Activated naive CD8-positive, alpha-beta T cell treated with anti-CD3 and anti-CD28 coated beads for 36 hours (primary cell): ENCODE results near the gene FSTL4. TPM values are rescaled to one million over a fixed set of nuclear protein-coding genes. Genes with fewer than 3 reads are reported as not detected.

Experiments used
- DNase-seq: peaks from one replicate; pipeline ENCODE4 v3.0.0; 2021
- H3K27ac Mint-ChIP-seq: one replicate; pipeline ENCODE4 v1.8.0; 2022; ENCODE audit warnings: mild to moderate bottlenecking, moderate library complexity, mixed read lengths
- H3K27me3 Mint-ChIP-seq: one replicate; pipeline ENCODE4 v1.8.0; 2022; ENCODE audit warnings: mild to moderate bottlenecking, mixed read lengths
- H3K36me3 Mint-ChIP-seq: one replicate; pipeline ENCODE4 v1.8.0; 2021; ENCODE audit warnings: mild to moderate bottlenecking, mixed read lengths
- H3K4me1 Mint-ChIP-seq: one replicate; pipeline ENCODE4 v1.8.0; 2021; ENCODE audit warnings: mixed read lengths
- H3K4me3 Mint-ChIP-seq: one replicate; pipeline ENCODE4 v1.8.0; 2022; ENCODE audit warnings: mild to moderate bottlenecking, moderate library complexity, mixed read lengths
- H3K9me3 Mint-ChIP-seq: one replicate; pipeline ENCODE4 v1.8.0; 2022; ENCODE audit warnings: mixed read lengths
- total RNA-seq, 2 experiments: library from RNA; stranded (reverse); gene quantifications; one replicate each; pipeline ENCODE4 v1.2.3, GENCODE V29; 2021

Gene FSTL4
- total RNA-seq, 2 experiments from 2014 or later = 0.10 to 0.29 TPM

DNA sequence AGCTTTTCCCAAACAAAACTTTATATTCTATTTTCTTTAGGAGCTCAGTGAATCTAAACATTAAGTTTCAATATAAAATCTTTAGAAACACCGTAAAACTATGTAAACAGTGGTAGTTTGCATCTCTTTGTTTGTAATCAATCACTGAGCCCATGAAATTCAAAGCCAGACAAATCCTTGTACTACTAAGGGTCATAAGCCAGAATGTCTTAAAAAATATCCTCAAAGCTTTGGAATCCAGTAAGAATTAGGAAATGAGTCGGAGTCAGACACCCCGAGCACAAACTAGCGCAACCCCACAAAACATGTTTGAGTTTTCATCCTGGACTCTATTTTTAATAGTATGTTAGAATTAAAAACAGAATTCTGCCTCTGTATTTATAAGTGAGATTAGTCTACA lies 406.7 kb downstream of the FSTL4 start:
- Mint-ChIP-seq H3K9me3 (no peaks in the 10 kb centered on the region), H3K4me1 (no peaks in the 10 kb centered on the region), H3K4me3 (no peak overlapping the region), H3K27me3 (no peaks in the 10 kb centered on the region), H3K36me3 (no peaks in the 10 kb centered on the region), H3K27ac (no peak overlapping the region)
- DNase-seq = no peak

DNA sequence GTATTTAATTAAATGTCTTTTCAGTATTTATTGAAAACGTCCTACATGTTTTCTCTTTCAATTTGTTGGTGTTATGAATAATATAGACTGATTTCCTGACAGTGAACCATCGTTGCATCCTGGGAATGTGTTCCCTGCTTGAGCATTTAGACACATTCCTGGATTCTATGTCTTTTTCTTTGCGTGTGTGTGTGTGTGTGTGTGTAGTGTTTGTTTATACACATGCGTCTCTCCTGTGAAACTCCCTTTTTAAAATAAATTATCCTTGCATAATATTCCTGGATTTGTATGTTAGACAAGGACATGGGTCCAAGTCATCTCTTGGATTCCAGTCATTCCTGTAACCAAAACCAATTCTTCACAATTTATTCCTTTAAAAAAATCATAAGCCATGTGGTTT lies 407.1 kb downstream of the FSTL4 start:
- H3K9me3 Mint-ChIP-seq = no peaks in the 10 kb centered on the region
- H3K27me3 Mint-ChIP-seq = no peaks in the 10 kb centered on the region
- H3K4me3 Mint-ChIP-seq = no peak overlapping the region
- DNase-seq = no peak
- no peaks in the 10 kb centered on the region for H3K36me3 Mint-ChIP-seq
- no peak overlapping the region for H3K27ac Mint-ChIP-seq
- no peaks in the 10 kb centered on the region for H3K4me1 Mint-ChIP-seq

- H3K4me1 Mint-ChIP-seq = no peaks in the 10 kb centered on the region
- no peaks in the 10 kb centered on the region for H3K27me3 Mint-ChIP-seq
- H3K27ac Mint-ChIP-seq = no peak overlapping the region
- DNase-seq = no peak
- no peaks in the 10 kb centered on the region for H3K36me3 Mint-ChIP-seq
- H3K4me3 Mint-ChIP-seq = no peak overlapping the region
- H3K9me3 Mint-ChIP-seq = no peaks in the 10 kb centered on the region
These were observed 408.7 kb downstream of the FSTL4 start for GRCh38 chr5:133203317-133204305.

DNA sequence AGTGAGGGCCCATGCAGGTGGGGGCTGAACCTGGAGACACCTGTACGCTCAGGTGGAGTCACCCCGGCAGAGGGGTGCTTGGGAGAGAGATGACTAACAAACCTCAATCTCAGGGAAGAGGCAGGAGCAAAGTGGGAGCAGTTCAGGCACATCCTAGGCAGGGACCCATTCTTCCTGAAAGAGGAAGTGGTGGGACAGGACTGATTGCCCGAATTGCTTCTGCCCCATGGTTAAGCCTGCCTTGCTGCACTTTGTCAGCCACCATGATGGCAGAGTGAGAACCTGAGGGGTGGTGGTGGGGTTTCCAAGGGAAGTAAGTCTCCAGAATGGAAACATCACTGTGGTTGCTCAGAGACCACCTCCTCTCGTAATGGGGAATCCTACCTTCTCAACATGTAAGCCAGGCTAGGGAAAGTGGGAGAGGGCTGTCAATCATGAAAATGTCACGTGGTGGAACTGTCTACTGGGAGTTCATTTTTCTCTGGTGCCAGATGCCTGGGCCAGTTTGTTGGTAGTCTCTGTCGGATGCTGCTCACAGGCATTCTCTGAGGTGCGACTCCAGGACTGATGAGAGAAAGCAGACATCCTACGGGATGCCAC lies 410.2 kb downstream of the FSTL4 start:
- Mint-ChIP-seq H3K27ac (no peak overlapping the region), H3K4me3 (no peak overlapping the region), H3K27me3 (no peaks in the 10 kb centered on the region), H3K36me3 (no peaks in the 10 kb centered on the region), H3K9me3 (no peaks in the 10 kb centered on the region), H3K4me1 (no peaks in the 10 kb centered on the region)
- no peak for DNase-seq

DNA sequence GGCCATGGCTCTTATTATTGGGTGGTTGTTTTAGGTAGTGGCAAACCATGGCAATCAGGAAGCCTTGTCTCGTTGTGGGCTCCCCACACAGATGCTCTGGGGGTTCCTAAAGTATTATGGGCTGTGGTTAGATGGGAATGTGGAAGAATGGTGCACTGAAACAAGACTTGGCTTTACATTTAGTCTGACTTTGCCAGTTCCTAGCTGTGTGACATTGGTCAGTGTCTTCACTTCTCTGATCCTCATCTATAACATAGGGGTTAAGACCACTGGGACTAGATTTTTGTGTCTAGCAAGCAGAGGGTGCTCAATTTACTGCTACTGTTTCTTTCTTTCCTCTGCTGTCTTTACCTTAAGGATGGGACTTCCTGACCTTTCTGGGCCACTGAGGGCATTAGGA lies 411.0 kb downstream of the FSTL4 start:
- H3K4me3 Mint-ChIP-seq = no peak overlapping the region
- H3K36me3 Mint-ChIP-seq = no peaks in the 10 kb centered on the region
- H3K4me1 Mint-ChIP-seq = no peaks in the 10 kb centered on the region
- no peak overlapping the region for H3K27ac Mint-ChIP-seq
- no peak for DNase-seq
- H3K9me3 Mint-ChIP-seq = no peaks in the 10 kb centered on the region
- H3K27me3 Mint-ChIP-seq = no peaks in the 10 kb centered on the region

GRCh38 chr5:133200256-133200655 lies 412.1 kb downstream of the FSTL4 start:
- no peak overlapping the region for H3K4me3 Mint-ChIP-seq
- no peak for DNase-seq
- H3K36me3 Mint-ChIP-seq = no peaks in the 10 kb centered on the region
- H3K27ac Mint-ChIP-seq = no peak overlapping the region
- H3K9me3 Mint-ChIP-seq = no peaks in the 10 kb centered on the region
- no peaks in the 10 kb centered on the region for H3K4me1 Mint-ChIP-seq
- H3K27me3 Mint-ChIP-seq = no peaks in the 10 kb centered on the region

DNA sequence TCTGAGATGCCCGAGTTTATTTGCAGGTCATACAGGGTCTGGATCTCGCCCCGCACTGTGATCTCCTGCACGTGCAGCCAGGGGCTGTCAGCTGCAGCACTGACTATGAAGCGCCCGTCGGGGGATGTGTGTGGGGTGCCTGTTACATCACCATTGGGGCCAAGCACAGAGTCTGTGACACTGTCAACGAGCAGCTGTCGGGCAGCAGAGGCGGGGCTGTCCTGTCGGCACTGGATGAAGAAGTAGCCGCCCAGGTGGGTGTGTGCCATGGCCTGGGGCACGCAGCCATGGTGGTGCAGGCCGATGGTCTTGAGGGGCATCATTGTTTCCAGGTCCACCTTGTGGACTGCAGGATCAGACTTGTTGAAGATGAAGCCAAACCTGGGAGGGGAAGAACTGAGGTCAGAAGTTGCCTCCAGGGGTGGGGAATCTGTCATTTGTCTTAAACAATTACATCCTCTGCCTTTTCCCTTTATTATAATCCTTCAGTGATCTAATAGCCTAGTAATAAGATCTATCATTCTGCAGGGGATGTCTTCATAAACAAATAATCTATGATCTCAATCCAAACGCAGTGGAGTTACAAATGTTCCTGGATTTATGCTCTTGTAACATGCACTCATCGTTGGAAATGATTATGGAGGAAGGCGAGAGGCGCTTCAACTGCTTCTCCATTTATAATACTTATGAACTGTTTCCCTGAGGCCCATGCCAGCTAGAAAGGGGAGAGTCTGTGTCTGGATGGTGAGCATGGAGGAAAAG lies 412.7 kb downstream of the FSTL4 start:
- Mint-ChIP-seq H3K9me3 (no peaks in the 10 kb centered on the region), H3K36me3 (no peaks in the 10 kb centered on the region), H3K27me3 (no peaks in the 10 kb centered on the region), H3K4me1 (no peaks in the 10 kb centered on the region), H3K4me3 (no peak overlapping the region), H3K27ac (no peak overlapping the region)
- DNase-seq = no peak

- H3K27ac Mint-ChIP-seq = no peak overlapping the region
- no peak for DNase-seq
- H3K27me3 Mint-ChIP-seq = no peaks in the 10 kb centered on the region
- no peaks in the 10 kb centered on the region for H3K9me3 Mint-ChIP-seq
- no peak overlapping the region for H3K4me3 Mint-ChIP-seq
- no peaks in the 10 kb centered on the region for H3K36me3 Mint-ChIP-seq
- H3K4me1 Mint-ChIP-seq = no peaks in the 10 kb centered on the region
These were observed 413.8 kb downstream of the FSTL4 start for GRCh38 chr5:133198511-133198910.

- Mint-ChIP-seq H3K4me1 (no peaks in the 10 kb centered on the region), H3K27me3 (no peaks in the 10 kb centered on the region), H3K36me3 (no peaks in the 10 kb centered on the region), H3K4me3 (no peak overlapping the region), H3K9me3 (no peaks in the 10 kb centered on the region), H3K27ac (no peak overlapping the region)
- DNase-seq = no peak
These were observed 415.8 kb downstream of the FSTL4 start for GRCh38 chr5:133196441-133197085.

GRCh38 chr5:133195250-133195649 lies 417.1 kb downstream of the FSTL4 start:
- Mint-ChIP-seq H3K4me1 (no peaks in the 10 kb centered on the region), H3K27me3 (no peaks in the 10 kb centered on the region), H3K36me3 (no peaks in the 10 kb centered on the region), H3K27ac (no peak overlapping the region), H3K4me3 (no peak overlapping the region), H3K9me3 (no peaks in the 10 kb centered on the region)
- DNase-seq = no peak

DNA sequence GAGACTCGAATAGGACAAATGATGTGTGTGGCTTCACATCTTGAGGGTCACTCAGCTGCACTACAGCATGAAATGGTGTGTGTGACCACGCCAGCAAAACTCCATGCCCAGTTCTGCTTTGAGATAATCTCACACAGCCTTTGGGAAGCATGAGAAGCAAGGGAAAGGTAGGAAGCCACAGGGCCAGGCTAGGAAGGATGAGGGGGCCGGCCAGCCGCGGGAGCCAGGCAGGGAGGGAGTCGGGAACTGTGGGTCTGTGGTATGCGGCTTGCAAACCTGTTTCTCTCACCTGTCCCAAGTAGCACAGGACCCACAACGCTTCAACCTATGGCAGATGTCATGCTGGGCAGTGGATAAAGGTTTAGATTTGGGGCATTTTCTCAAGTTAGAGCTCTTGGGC lies 418.5 kb downstream of the FSTL4 start:
- no peaks in the 10 kb centered on the region for H3K36me3 Mint-ChIP-seq
- DNase-seq = no peak
- no peaks in the 10 kb centered on the region for H3K4me1 Mint-ChIP-seq
- no peaks in the 10 kb centered on the region for H3K27me3 Mint-ChIP-seq
- no peaks in the 10 kb centered on the region for H3K9me3 Mint-ChIP-seq
- H3K27ac Mint-ChIP-seq = no peak overlapping the region
- no peak overlapping the region for H3K4me3 Mint-ChIP-seq

DNA sequence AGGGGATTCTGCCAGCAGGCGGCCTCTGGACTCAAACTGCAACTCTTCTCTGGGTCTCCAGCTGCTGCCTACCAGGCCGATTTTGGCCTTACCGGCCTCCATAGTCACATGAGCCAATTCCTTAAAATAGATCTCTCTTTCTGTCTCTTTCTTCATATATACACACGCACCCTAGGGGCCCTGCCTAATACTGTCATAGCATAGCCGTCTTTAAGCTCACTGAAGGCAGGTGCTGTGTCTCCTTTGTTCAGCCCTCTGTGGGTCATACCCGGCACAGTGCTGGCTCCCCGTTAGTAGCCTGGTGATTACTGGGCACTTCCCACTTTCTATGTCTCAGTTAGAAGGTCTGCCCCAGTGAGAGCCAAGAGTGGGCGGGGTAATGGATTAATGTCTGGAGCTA lies 419.6 kb downstream of the FSTL4 start:
- Mint-ChIP-seq H3K4me1 (no peaks in the 10 kb centered on the region), H3K27ac (no peak overlapping the region), H3K4me3 (no peak overlapping the region), H3K9me3 (no peaks in the 10 kb centered on the region), H3K27me3 (no peaks in the 10 kb centered on the region), H3K36me3 (no peaks in the 10 kb centered on the region)
- no peak for DNase-seq

- Mint-ChIP-seq H3K4me3 (no peak overlapping the region), H3K27ac (no peak overlapping the region), H3K36me3 (no peaks in the 10 kb centered on the region), H3K27me3 (no peaks in the 10 kb centered on the region), H3K4me1 (no peaks in the 10 kb centered on the region), H3K9me3 (no peaks in the 10 kb centered on the region)
- DNase-seq = no peak
These were observed 422.5 kb downstream of the FSTL4 start for GRCh38 chr5:133189881-133190280.

DNA sequence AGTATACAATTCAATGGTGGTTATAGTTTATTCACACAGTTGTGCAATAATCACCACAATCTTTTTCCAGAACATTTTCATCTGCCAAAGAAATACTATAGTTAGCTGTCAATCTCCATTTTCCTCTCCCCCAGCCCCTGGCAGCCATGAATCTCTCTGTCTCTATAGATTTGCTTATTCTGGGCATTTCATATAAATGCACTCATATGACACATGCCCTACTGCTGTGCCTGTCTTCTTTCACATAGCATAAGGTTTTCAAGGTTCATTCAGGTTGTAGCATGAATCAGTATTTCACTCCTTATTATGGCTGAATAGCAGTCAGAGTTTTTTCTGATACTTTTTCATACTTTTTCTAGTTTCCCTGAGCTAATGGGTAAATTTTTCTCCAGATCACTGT lies 432.9 kb downstream of the FSTL4 start:
- Mint-ChIP-seq H3K36me3 (no peaks in the 10 kb centered on the region), H3K9me3 (no peaks in the 10 kb centered on the region), H3K4me3 (no peak overlapping the region), H3K27me3 (no peaks in the 10 kb centered on the region), H3K4me1 (no peaks in the 10 kb centered on the region), H3K27ac (no peak overlapping the region)
- DNase-seq = no peak
